Amniotic epithelial cell (primary cell): Measurements from ENCODE around the gene LCMT1.
"Not testable (repeated sequence)": the region's sequence is repeated elsewhere in the genome, so short reads cannot be mapped to it uniquely, and the experiment has no call there.

Experiments
- DNase-seq: peaks from one replicate; pipeline ENCODE4 v3.0.0-alpha.2; 2010; ENCODE audit warnings: low read depth

Gene LCMT1

GRCh38 chr16:25095636-25096035 lies 15.9 kb upstream of the LCMT1 start:
- no peak for DNase-seq

- peak; percentile 79 for DNase-seq
Observed at GRCh38 chr16:25097276-25097975, 14.1 kb upstream of the LCMT1 start.

GRCh38 chr16:25100511-25100910 lies 11.0 kb upstream of the LCMT1 start:
- no peak for DNase-seq

- DNase-seq, result peak; percentile 82
Observed at GRCh38 chr16:25106567-25107465, 4.7 kb upstream of the LCMT1 start.

- DNase-seq, result no peak
Observed at GRCh38 chr16:25107466-25107792, 4.1 kb upstream of the LCMT1 start.

- DNase-seq, result no peak
Observed at GRCh38 chr16:25108054-25108453, 3.5 kb upstream of the LCMT1 start.

GRCh38 chr16:25109643-25110042 lies 1.9 kb upstream of the LCMT1 start:
- peak; percentile 98 for DNase-seq

GRCh38 chr16:25110387-25110947 lies 1.1 kb upstream of the LCMT1 start:
- no peak for DNase-seq

- no peak for DNase-seq
Observed at GRCh38 chr16:25114121-25114520, 2.6 kb downstream of the LCMT1 start.

- DNase-seq, result no peak
Observed at GRCh38 chr16:25118851-25119578, 7.5 kb downstream of the LCMT1 start.

GRCh38 chr16:25121824-25122600 lies 10.5 kb downstream of the LCMT1 start:
- no peak for DNase-seq

GRCh38 chr16:25124503-25124902 lies 13.0 kb downstream of the LCMT1 start:
- DNase-seq, result no peak

- not testable (repeated sequence) for DNase-seq
Observed at GRCh38 chr16:25126086-25126666, 14.6 kb downstream of the LCMT1 start.

GRCh38 chr16:25126820-25127232 lies 15.3 kb downstream of the LCMT1 start:
- peak; percentile 94 for DNase-seq

GRCh38 chr16:25132751-25133150 lies 21.2 kb downstream of the LCMT1 start:
- DNase-seq, result not testable (repeated sequence)

GRCh38 chr16:25134166-25134700 lies 22.7 kb downstream of the LCMT1 start:
- no peak for DNase-seq

GRCh38 chr16:25135254-25135878 lies 23.8 kb downstream of the LCMT1 start:
- peak; percentile 55 for DNase-seq

- DNase-seq, result no peak
Observed at GRCh38 chr16:25138130-25138529, 26.6 kb downstream of the LCMT1 start.

GRCh38 chr16:25140459-25140858 lies 28.9 kb downstream of the LCMT1 start:
- DNase-seq, result no peak

GRCh38 chr16:25141648-25142047 lies 30.1 kb downstream of the LCMT1 start:
- no peak for DNase-seq
